GM18517 (cell line): ENCODE measurements around the gene CIITA.

ENCODE experiments used
- ATAC-seq: cut with Tn5 transposase; IDR thresholded peaks from one replicate; pipeline ENCODE4 v1.9.1; 2021; ENCODE audit warnings: mild to moderate bottlenecking, moderate library complexity; ENCODE audit not compliant: unreplicated experiment

The CIITA gene

GRCh38 chr16:10879681-10880589 is 2.9 kb downstream of the CIITA start:
- no peak for ATAC-seq

- ATAC-seq, result no peak
Measured at GRCh38 chr16:10880594-10881452, 3.8 kb downstream of the CIITA start.

DNA sequence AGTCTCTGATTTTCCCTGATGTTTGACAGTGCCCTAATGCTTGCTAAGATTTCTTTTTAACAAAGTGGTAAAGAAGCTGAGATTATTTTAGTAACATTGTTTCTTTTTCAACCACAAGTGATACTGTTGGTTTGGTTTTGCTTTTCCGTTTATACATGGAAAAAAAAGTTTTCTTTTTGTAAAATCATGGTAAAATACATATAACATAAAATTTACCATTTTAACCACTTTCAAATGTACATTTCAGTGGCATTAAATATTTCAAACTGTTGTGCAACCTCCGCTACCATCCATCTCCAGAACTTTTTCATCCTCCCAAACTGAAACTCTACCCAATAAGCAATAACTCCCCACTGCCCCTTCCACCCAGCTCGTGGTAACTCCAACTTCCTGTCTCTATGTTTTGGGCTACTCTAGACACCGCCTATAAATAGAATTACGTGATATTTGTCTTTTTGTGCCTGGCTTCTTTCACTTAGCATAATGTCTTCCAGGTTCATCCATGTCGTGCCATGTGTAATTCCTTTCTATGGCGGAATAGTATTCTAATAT is 4.6 kb downstream of the CIITA start:
- no peak for ATAC-seq

GRCh38 chr16:10883004-10883403 is 6.0 kb downstream of the CIITA start:
- ATAC-seq, result no peak

DNA sequence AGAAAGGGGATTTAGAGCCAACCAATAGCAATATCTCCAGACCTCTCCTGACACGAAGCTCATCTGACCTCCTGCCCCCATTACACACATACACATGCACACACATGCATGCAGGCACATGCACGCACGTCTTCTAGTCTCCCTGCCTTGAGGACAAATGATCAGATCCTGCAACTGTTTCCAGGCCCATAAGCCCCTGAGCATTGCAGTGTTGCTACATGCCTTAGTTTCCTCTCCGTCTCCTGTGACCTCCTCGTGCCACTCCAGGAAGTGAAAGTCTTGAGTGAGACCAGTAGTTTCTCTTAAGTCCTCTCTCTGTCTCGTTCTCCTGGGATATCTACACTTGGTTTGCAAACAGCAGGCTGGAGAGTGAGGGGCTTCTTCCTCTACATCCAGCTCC is 8.2 kb downstream of the CIITA start:
- ATAC-seq, result no peak

- no peak for ATAC-seq
Measured at GRCh38 chr16:10888320-10888937, 11.4 kb downstream of the CIITA start.

DNA sequence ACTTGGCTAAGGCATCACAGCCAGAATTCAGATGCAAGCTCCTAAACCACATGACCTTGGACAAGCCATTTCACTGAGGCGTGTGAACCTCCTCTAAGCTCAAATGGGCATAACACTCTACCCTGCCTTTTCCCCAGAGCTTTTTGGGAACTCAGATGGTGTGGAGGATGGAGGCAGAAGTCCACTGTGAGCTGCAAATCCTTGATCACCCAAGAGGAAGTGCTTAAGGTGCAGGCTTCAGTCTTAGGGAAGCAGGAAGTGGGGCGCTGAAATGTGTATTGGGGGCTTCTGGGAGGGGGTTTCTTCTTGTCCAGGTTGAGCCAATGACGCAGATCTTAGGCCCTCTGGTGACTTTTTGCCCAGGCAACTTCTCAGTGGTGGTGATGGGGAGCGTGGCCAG is 12.9 kb downstream of the CIITA start:
- no peak for ATAC-seq

DNA sequence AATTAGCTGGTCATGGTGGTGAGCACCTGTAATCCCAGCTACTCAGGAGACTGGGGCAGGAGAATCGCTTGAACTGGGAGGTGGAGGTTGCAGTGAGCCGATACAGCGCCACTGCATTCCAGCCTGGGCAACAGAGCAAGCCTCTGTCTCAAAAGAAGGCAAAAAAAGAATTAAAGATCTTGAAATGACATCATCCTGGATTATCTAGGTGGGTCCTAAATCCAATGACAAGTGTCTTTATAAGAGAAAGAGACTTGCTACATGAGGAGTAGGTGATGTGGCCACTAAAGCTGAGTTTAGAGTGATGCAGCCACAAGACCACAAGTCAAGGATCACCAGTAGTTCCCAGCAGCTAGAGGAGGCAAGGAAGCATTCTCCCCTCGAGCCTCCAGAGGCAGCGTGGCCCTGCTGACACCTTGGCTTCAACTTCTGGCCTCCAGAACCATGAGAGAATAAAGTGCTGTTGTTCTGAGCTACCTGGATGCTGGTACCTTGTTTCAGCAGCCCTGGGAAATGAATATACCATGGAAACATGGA is 15.8 kb downstream of the CIITA start:
- no peak for ATAC-seq

GRCh38 chr16:10895053-10895946 is 18.3 kb downstream of the CIITA start:
- no peak for ATAC-seq

DNA sequence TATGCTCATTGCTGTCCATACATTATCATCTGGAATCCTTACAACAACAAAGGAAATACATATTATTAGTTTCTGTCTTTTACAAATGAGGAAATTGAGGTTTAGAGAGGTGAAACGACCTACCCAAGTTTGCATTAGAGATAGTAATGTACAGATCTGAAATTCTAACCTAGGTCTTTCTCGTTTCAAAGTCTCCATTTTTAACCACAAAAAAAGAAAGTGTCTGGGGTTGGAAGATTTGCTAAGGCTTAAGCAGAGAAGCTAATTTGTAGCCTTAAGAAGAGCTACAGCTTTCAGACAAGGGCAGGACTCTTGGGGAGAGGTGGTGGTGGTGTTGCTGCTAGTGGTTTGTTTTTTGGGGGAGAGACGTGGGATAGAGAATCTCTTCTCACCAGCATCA is 19.2 kb downstream of the CIITA start:
- no peak for ATAC-seq

- no peak for ATAC-seq
Measured at GRCh38 chr16:10896723-10897122, 19.7 kb downstream of the CIITA start.

DNA sequence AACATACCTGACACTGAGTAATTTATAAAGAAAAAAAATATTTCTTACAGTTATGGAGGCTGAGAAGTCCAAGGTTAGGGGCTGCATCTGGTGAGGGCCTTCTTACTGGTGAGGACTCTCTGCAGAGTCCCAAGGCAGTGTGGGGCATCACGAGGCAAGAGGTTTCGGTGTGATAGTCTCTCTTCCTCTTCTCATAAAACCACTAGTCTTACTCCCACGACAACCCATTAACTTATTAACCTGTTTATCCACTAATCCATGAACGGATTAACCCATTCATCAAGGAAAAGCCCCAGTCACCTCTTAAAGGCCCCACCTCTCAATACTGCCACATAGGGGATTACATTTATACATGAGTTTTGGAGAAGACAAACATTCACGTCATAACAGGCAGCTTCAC is 20.1 kb downstream of the CIITA start:
- peak; percentile 60 for ATAC-seq

GRCh38 chr16:10902999-10903398 is 26.0 kb downstream of the CIITA start:
- no peak for ATAC-seq

GRCh38 chr16:10906482-10906881 is 29.5 kb downstream of the CIITA start:
- no peak for ATAC-seq

DNA sequence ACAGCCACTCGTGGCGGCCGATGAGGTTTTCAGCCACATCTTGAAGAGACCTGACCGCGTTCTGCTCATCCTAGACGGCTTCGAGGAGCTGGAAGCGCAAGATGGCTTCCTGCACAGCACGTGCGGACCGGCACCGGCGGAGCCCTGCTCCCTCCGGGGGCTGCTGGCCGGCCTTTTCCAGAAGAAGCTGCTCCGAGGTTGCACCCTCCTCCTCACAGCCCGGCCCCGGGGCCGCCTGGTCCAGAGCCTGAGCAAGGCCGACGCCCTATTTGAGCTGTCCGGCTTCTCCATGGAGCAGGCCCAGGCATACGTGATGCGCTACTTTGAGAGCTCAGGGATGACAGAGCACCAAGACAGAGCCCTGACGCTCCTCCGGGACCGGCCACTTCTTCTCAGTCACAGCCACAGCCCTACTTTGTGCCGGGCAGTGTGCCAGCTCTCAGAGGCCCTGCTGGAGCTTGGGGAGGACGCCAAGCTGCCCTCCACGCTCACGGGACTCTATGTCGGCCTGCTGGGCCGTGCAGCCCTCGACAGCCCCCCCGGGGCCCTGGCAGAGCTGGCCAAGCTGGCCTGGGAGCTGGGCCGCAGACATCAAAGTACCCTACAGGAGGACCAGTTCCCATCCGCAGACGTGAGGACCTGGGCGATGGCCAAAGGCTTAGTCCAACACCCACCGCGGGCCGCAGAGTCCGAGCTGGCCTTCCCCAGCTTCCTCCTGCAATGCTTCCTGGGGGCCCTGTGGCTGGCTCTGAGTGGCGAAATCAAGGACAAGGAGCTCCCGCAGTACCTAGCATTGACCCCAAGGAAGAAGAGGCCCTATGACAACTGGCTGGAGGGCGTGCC is 30.1 kb downstream of the CIITA start:
- ATAC-seq, result no peak

- no peak for ATAC-seq
Measured at GRCh38 chr16:10907757-10908045, 30.7 kb downstream of the CIITA start.

GRCh38 chr16:10911267-10911666 is 34.3 kb downstream of the CIITA start:
- ATAC-seq, result no peak

GRCh38 chr16:10916534-10916933 is 39.5 kb downstream of the CIITA start:
- no peak for ATAC-seq

DNA sequence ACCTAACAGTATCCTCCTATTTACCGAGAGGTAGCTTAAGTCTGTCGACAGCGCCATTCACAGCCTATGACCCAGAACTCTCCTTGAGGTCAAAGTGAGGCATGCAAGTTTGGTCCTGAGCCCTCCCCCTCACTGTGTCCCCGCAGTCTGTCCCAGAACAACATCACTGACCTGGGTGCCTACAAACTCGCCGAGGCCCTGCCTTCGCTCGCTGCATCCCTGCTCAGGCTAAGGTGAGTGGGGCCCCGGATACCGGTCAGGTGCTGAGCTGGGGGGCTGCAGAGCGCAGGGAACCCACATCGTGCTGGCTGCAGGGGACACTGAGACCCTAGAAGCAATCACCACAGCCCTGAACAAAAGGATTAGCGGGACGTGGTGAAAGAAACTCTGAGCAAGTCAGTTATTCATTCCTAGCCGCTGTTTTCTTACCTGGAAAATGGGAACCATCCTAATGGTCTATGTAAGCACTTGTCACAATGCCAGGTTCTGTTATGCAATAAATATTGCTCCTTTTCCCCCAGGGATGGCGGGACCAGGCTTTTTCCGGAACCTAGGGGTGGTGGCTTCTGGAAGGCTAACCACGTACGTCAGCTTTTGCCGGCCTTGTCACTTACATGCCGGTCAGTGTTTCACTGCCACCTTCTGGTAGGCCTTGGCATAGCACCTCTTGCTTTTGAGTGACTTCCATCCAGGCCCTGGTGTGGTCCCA is 41.4 kb downstream of the CIITA start:
- ATAC-seq, result no peak
